ENCODE results near the gene GALNT13. TPM values are rescaled to one million over a fixed set of nuclear protein-coding genes. Genes with fewer than 3 reads are reported as not detected.

GALNT13 gene
- total RNA-seq, 2 donors from 2014 or later = 6.0 to 9.8 TPM

DNA sequence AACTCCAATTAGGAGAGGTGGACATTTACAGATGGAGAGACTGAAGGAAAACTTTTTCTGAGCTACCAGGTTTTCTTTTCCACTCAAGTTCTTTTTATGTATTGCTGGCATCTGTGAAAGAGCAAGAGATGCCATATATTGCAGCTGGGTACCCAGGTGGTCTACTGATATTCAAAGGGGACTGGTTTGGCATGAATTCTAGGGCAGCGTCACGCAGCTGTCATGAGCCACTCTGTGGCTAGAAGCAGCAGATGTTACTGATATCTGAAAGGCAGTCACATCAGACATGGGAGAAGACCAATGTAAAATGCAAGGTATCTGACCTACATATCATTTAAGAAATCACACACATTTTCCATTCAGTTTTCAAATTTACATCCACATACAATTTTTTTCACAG is 408.8 kb downstream of the GALNT13 start:
- WGBS, 2 experiments (ENCODE audit: insufficient coverage in 1 of 2, insufficient read length in 1 of 2) = 99 to 100% methylated on average over 2 of the region's 2 CpGs
- H3K27ac Mint-ChIP-seq = no peak overlapping the region

DNA sequence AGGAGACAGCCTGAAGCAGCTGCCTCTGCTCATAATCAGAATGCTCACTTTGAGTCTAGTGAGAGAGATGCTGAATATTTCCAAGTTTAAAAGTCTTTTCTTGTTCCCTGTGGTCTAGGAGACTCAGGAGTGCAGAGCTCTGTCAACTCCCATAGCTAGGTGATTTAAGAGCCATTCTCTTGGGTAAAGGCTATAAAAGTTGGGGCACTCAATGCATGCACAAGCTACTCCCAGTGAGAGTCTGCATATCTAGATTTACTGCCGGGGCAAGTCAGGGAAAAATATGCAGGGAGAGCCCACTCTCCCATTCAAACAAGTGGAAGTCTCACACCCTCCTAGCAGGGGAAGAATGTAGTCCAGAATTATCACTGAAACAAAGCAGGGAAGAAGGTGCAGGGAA is 418.1 kb downstream of the GALNT13 start:
- no peak for DNase-seq
- H3K27ac ChIP-seq (ENCODE audit: low read depth, low read length) = no peak overlapping the region
- Mint-ChIP-seq H3K27ac (no peak overlapping the region), H3K36me3 (ENCODE audit: low read depth) (peaks cover 24% of the 10 kb centered on the region), H3K4me1 (no peaks in the 10 kb centered on the region), H3K27me3 (ENCODE audit: insufficient read depth) (no peaks in the 10 kb centered on the region), H3K4me3 (no peak overlapping the region), H3K9me3 (peaks cover 18% of the 10 kb centered on the region)
- no peaks in the 10 kb centered on the region for H3K4me1 ChIP-seq (ENCODE audit: control insufficient read depth, insufficient read depth, low read length)
- whole genome bisulfite sequencing, 2 experiments (ENCODE audit: insufficient coverage in 1 of 2, insufficient read length in 1 of 2) = 89% methylated on average over 1 of the region's 1 CpG; no CpG with 5 or more reads in 1 of the 2 experiments
- TF ChIP-seq, protein P1, sequence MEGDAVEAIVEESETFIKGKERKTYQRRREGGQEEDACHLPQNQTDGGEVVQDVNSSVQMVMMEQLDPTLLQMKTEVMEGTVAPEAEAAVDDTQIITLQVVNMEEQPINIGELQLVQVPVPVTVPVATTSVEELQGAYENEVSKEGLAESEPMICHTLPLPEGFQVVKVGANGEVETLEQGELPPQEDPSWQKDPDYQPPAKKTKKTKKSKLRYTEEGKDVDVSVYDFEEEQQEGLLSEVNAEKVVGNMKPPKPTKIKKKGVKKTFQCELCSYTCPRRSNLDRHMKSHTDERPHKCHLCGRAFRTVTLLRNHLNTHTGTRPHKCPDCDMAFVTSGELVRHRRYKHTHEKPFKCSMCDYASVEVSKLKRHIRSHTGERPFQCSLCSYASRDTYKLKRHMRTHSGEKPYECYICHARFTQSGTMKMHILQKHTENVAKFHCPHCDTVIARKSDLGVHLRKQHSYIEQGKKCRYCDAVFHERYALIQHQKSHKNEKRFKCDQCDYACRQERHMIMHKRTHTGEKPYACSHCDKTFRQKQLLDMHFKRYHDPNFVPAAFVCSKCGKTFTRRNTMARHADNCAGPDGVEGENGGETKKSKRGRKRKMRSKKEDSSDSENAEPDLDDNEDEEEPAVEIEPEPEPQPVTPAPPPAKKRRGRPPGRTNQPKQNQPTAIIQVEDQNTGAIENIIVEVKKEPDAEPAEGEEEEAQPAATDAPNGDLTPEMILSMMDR (conservative IDR thresholded peaks at IDR 0.05) = no peak
- H3K27me3 ChIP-seq (ENCODE audit: control insufficient read depth, insufficient read depth, low read length, poor library complexity, severe bottlenecking) = no peaks in the 10 kb centered on the region
- no peak overlapping the region for H3K9ac ChIP-seq (ENCODE audit: extremely low read depth, low read length, poor library complexity, severe bottlenecking)
- no peaks in the 10 kb centered on the region for H3K36me3 ChIP-seq (ENCODE audit: control insufficient read depth, insufficient read depth, low read length)
- no peak overlapping the region for H3K4me3 ChIP-seq (ENCODE audit: low read length)
- H3K9me3 ChIP-seq (ENCODE audit: control insufficient read depth, low read length) = peaks cover 8% of the 10 kb centered on the region

More for the DNA sequence above, 408.8 kb downstream of the GALNT13 start:
- Mint-ChIP-seq H3K4me3 (no peak overlapping the region), H3K36me3 (ENCODE audit: low read depth) (peaks cover 8% of the 10 kb centered on the region), H3K9me3 (peaks cover 11% of the 10 kb centered on the region), H3K27me3 (ENCODE audit: insufficient read depth) (no peaks in the 10 kb centered on the region), H3K4me1 (no peaks in the 10 kb centered on the region)
- no peaks in the 10 kb centered on the region for H3K27me3 ChIP-seq (ENCODE audit: control insufficient read depth, insufficient read depth, low read length, poor library complexity, severe bottlenecking)
- no peak overlapping the region for H3K4me3 ChIP-seq (ENCODE audit: low read length)
- H3K9ac ChIP-seq (ENCODE audit: extremely low read depth, low read length, poor library complexity, severe bottlenecking) = no peak overlapping the region
- H3K36me3 ChIP-seq (ENCODE audit: control insufficient read depth, insufficient read depth, low read length) = no peaks in the 10 kb centered on the region
- no peaks in the 10 kb centered on the region for H3K4me1 ChIP-seq (ENCODE audit: control insufficient read depth, insufficient read depth, low read length)
- TF ChIP-seq, protein P1 (conservative IDR thresholded peaks at IDR 0.05) = no peak
- peaks cover 2% of the 10 kb centered on the region for H3K9me3 ChIP-seq (ENCODE audit: control insufficient read depth, low read length)
- no peak for DNase-seq
- H3K27ac ChIP-seq (ENCODE audit: low read depth, low read length) = no peak overlapping the region

DNA sequence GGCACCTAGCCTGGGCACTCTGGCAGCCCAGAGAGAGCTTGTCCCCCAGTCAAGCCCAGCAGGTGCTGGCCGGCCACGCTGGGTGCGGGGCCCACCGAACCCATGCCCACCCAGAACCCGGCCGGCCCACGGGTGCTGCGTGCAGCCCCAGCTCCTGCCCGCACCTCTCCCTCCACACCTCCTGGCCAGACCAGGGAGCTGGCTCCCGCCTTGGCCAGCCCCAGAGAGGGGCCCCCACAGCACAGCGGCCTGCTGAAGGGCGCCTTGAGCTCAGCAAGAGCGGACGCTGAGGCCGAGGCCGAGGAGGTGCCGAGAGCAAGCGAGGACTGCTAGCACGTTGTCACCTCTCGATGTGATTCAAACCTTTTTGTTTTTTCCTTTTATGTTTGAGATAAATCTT is 419.8 kb downstream of the GALNT13 start:
- DNase-seq = no peak
- Histone ChIP-seq H3K4me3 (ENCODE audit: low read length) (no peak overlapping the region), H3K4me1 (ENCODE audit: control insufficient read depth, insufficient read depth, low read length) (no peaks in the 10 kb centered on the region), H3K9ac (ENCODE audit: extremely low read depth, low read length, poor library complexity, severe bottlenecking) (no peak overlapping the region), H3K27me3 (ENCODE audit: control insufficient read depth, insufficient read depth, low read length, poor library complexity, severe bottlenecking) (no peaks in the 10 kb centered on the region), H3K27ac (ENCODE audit: low read depth, low read length) (no peak overlapping the region), H3K9me3 (ENCODE audit: control insufficient read depth, low read length) (peaks cover 8% of the 10 kb centered on the region), H3K36me3 (ENCODE audit: control insufficient read depth, insufficient read depth, low read length) (no peaks in the 10 kb centered on the region)
- Mint-ChIP-seq H3K4me3 (no peak overlapping the region), H3K9me3 (peaks cover 18% of the 10 kb centered on the region), H3K27me3 (ENCODE audit: insufficient read depth) (no peaks in the 10 kb centered on the region), H3K27ac (no peak overlapping the region), H3K4me1 (no peaks in the 10 kb centered on the region), H3K36me3 (ENCODE audit: low read depth) (peaks cover 23% of the 10 kb centered on the region)
- 93 to 97% methylated on average over 18 to 20 of the region's 20 CpGs for WGBS, 2 experiments (ENCODE audit: insufficient coverage in 1 of 2, insufficient read length in 1 of 2)
- TF ChIP-seq, protein P1 (conservative IDR thresholded peaks at IDR 0.05) = no peak
